Measurements from ENCODE around the gene MXRA7.

MXRA7 gene

DNA sequence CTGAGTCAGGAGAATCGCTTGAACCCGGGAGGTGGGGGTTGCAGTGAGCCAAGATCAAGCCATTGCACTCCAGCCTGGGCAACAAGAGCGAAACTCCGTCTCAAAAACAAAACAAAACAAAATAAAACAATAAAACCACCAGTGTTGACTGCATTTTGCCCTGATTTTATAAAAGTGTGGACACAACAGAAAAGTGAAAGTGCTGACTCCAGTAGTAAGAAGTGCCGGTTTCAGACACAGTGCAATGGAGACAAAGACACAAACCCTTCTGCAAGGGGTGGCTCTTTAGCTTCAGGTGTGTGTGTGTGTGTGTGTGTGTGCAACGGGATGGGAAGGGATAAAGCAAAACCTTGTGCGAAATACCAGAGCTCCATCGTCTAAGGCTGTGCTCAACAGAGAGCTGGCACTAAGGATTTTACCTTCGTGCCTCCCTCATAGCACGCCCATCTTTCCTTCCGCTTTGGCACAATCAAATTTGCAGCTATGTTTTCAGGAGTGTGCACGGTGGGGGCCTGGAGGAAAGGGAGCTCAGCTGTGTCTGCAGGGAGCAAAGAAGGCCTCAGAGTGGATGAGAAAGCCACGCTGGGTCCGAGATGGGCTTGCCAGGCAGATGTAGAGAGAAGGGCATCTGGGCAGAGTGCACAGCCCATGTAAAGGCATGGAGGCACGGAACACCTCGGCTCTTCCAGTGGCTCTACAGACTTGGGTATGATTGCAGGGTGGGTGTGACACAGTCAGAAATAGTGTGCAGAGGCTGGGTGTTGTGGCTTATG, 15.5 kb downstream of the MXRA7 start:
- DNase-seq = no peak

- no peak for DNase-seq
Measured at GRCh38 chr17:76691379-76692191, 19.2 kb downstream of the MXRA7 start.

DNA sequence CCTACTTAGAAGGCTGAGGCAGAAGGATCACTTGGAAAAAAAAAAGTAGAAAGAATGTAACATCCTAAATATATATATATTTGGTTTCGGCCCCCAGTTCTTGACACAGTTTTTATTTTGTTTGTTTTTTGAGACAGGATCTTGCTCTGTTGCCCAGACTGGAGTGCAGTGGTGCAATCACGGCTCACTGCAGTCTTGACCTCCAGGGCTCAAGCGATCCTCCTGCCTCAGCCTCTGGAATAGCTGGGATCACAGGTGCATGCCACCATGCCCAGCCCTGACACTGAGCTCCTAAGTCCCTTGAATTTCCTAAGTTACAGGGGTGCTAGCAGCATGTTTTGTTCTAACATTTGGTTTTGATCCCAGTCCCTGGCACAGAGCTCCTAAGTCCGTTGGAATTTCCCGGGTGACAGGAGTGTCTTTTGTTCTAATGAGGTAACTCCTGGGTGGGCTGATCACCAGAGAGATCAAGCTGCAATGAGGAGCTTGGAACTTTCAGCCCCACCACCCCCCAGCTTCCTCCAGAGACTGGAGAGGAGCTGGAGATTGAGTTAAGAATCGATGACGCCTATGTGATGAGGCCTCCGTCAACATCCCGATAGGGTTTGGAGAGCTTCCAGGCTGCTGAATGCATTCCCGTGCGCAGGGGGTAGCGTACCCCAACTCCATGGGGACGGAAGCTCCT, 20.0 kb downstream of the MXRA7 start:
- DNase-seq = no peak

GRCh38 chr17:76689859-76690258, 20.9 kb downstream of the MXRA7 start:
- DNase-seq = no peak

DNA sequence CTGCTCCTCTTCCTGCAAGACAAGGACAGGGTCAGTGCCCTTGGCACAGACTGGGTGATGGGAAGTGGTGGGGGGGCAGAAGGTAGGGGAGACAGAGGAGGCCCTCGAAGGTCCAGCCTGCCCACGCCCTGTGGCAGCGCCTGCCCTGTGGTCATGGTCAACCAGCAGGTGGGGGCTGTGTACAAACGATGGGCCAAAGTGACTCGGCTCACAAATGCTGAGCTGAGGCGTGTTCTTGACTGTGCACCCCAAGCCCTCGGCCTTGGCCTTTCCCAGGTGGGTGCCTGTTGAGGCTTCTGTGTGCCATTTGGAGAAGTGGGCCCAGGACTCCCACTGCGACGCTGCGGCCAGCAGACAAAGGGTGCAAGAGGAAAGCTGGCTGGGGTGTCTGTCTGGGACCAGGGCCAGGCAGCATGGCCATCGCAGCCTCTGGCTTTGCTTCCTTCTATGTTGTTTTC, 22.6 kb downstream of the MXRA7 start:
- DNase-seq = no peak

- no peak for DNase-seq
Measured at GRCh38 chr17:76687298-76688164, 23.2 kb downstream of the MXRA7 start.

- DNase-seq = no peak
Measured at GRCh38 chr17:76686538-76687297, 24.0 kb downstream of the MXRA7 start.

- DNase-seq = no peak
Measured at GRCh38 chr17:76685846-76686245, 24.9 kb downstream of the MXRA7 start.

- DNase-seq = no peak
Measured at GRCh38 chr17:76685366-76685765, 25.4 kb downstream of the MXRA7 start.

DNA sequence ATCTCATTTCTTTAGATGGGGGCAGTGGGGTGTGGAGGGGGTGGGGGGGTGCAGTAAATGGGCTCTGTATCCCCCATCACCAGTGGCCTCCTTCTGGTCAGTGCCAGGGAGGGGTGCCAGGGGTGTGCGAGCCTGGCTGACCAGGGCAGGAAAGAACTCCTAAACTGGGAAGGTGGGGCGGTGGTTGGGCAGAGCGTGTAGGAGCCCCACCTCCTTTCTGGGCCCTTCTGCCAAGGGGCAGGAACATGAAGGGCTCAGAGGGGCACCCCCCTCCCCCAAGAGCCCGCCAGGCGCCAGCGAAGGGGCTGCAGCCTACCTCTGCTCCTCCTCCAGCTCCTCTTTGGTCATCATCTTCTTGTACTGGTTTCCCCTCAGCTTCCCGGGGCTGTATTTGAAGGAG, 26.0 kb downstream of the MXRA7 start:
- no peak for DNase-seq

- DNase-seq = no peak
Measured at GRCh38 chr17:76683921-76684745, 26.6 kb downstream of the MXRA7 start.

DNA sequence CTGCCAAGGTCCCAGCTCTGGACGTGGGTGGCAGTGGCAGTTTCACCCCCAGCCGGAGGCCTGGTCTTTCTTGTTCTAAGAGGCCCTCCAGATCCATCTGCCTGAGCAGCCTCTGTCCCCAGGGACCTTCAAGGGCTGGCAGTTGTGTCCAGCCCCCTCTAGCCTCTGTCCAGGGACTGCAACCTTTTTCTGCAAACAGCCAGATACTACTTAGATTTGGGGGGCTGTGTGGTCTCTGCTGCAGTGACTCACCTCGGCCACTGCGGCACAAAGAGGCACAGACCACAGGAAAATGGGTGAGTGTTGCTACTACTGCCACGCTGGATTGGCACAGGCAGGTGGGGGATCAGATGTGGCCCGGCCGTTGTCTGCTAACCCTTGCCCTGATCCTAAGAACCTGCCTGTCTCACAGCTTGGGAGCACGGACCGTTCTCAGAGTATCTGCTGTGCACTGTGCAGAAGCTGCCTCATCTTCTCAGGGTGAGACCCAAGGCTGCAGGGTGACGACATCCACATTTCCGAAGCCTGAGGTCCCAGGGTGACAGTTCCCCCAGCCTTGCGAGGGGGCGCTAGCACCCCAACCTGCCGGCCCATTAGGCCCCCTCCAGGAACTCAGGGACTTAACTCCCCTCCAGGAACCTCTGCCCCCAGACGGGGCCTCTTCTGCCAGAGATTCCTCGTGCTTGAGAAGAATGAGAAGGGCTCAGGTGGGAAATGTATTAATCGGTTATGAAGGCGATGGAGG, 27.6 kb downstream of the MXRA7 start:
- DNase-seq = no peak

GRCh38 chr17:76682296-76682695, 28.5 kb downstream of the MXRA7 start:
- DNase-seq = no peak

- peak; percentile 80 for DNase-seq
Measured at GRCh38 chr17:76681222-76682137, 29.3 kb downstream of the MXRA7 start.

GRCh38 chr17:76679239-76679638, 31.5 kb downstream of the MXRA7 start:
- DNase-seq = no peak

DNA sequence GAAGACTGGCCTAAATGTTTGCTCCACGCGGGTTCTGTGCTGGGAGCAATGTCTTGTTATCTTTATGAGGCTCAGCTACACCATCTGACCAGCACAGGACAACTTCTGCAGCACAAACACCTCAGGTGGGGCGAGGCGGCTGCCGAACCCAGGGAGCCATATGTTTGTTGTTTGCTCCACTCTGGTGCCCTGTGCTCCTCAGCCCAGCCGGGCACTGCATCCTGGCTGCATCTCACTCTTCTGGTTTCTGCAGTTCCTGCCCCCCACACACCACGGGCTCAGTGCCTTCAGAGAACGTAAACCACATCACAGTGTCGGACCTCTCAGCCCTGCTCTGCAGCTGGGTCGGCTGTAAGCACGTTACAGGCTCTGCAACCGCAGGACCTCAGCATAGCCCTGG, 32.4 kb downstream of the MXRA7 start:
- peak; percentile 18 for DNase-seq

DNA sequence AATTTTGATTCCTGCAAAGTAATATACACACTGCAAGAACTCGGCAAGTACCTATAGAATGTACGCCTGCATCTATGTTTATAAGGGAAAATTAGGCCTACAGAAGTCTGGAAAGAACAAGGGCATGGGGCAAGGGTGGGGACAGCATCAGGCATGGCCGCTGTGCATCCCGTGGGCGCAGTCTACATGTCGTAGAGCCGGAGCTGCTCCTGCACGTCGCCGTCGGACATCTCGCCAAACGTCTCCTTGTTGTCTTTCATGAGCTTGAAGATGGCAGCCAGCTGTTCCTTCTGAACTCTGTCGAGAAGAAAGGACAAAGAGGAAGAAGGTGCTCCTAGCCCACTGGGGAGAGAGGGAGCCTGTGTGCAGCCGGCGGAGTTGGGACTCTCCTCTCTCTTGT, 33.4 kb downstream of the MXRA7 start:
- DNase-seq = no peak

- no peak for DNase-seq
Measured at GRCh38 chr17:76676629-76677028, 34.1 kb downstream of the MXRA7 start.

- DNase-seq = no peak
Measured at GRCh38 chr17:76675648-76676047, 35.1 kb downstream of the MXRA7 start.

Measured in activated CD4-positive, alpha-beta T cell treated with anti-CD3 and anti-CD28 coated beads for 48 hours (primary cell).